GM23338 (cell line): ENCODE results near the gene RANBP1. TPM values are rescaled to one million over a fixed set of nuclear protein-coding genes. Genes with fewer than 3 reads are reported as not detected.

Experiments
- ATAC-seq: fragments of 200-7000 bp; cut with Tn5 transposase; 3 replicates; pipeline ENCODE4 v1.9.1; 2020
- DNase-seq: peaks from one replicate; pipeline ENCODE4 v3.0.0-alpha.2; 2015; ENCODE audit warnings: low spot score
- H2AFZ ChIP-seq: fragments of 200-600 bp; sonication (generic); 2 replicates; pipeline ENCODE4 v1.8.0; 2016; ENCODE audit warnings: antibody characterized with exemption, mild to moderate bottlenecking, moderate library complexity
- H3F3A ChIP-seq: fragments of 200-600 bp; sonication (generic); replicated peaks from 2 replicates; pipeline ENCODE4 v1.8.0; 2017; ENCODE audit warnings: antibody characterized with exemption, mixed run types, low read depth
- H3K27ac ChIP-seq: fragments of 200-600 bp; sonication (generic); 2 replicates; pipeline ENCODE4 v1.6.1; 2016; ENCODE audit warnings: low read depth
- H3K27me3 ChIP-seq: fragments of 200-600 bp; sonication (generic); 2 replicates; pipeline ENCODE4 v1.8.0; 2016; ENCODE audit warnings: mild to moderate bottlenecking, mixed run types, moderate library complexity; ENCODE audit not compliant: insufficient read depth
- H3K36me3 ChIP-seq: fragments of 200-600 bp; sonication (generic); 2 replicates; pipeline ENCODE4 v1.8.0; 2016; ENCODE audit warnings: mild to moderate bottlenecking; ENCODE audit not compliant: insufficient read depth
- H3K4me1 ChIP-seq: fragments of 200-600 bp; sonication (generic); 2 replicates; pipeline ENCODE4 v1.8.0; 2016; ENCODE audit warnings: mild to moderate bottlenecking, moderate library complexity; ENCODE audit not compliant: insufficient read depth
- H3K4me2 ChIP-seq: fragments of 200-600 bp; sonication (generic); 2 replicates; pipeline ENCODE4 v1.7.1; 2017; ENCODE audit warnings: mixed run types
- H3K4me3 ChIP-seq: fragments of 200-600 bp; sonication (generic); 2 replicates; pipeline ENCODE4 v1.6.1; 2016; ENCODE audit warnings: mixed run types
- H3K79me2 ChIP-seq: fragments of 200-600 bp; sonication (generic); replicated peaks from 2 replicates; pipeline ENCODE4 v1.8.0; 2017; ENCODE audit warnings: mild to moderate bottlenecking; ENCODE audit not compliant: insufficient read depth
- H3K9me2 ChIP-seq: fragments of 200-600 bp; sonication (generic); 2 replicates; pipeline ENCODE4 v1.8.0; 2017; ENCODE audit not compliant: insufficient read depth
- H4K20me1 ChIP-seq: fragments of 200-600 bp; sonication (generic); replicated peaks from 2 replicates; pipeline ENCODE4 v1.8.0; 2017; ENCODE audit warnings: mild to moderate bottlenecking; ENCODE audit not compliant: insufficient read depth
- H3K27ac Mint-ChIP-seq: 2 replicates; pipeline ENCODE4 v1.8.0; 2020; ENCODE audit warnings: inconsistent platforms, mild to moderate bottlenecking, moderate library complexity, mixed read lengths
- H3K27me3 Mint-ChIP-seq: 3 replicates; pipeline ENCODE4 v1.8.0; 2022; ENCODE audit warnings: low read depth, mild to moderate bottlenecking, moderate library complexity, mixed read lengths, inconsistent platforms; ENCODE audit not compliant: insufficient read depth, poor library complexity
- H3K36me3 Mint-ChIP-seq: 3 replicates; pipeline ENCODE4 v1.8.0; 2021; ENCODE audit warnings: low read depth, mild to moderate bottlenecking, inconsistent platforms, moderate library complexity, mixed read lengths
- H3K4me1 Mint-ChIP-seq: 3 replicates; pipeline ENCODE4 v1.8.0; 2020; ENCODE audit warnings: mild to moderate bottlenecking, inconsistent platforms, mixed read lengths
- H3K4me3 Mint-ChIP-seq: 3 replicates; pipeline ENCODE4 v1.8.0; 2021; ENCODE audit warnings: moderate library complexity, mild to moderate bottlenecking, inconsistent platforms, mixed read lengths
- H3K9me3 Mint-ChIP-seq: 3 replicates; pipeline ENCODE4 v1.8.0; 2020; ENCODE audit warnings: moderate library complexity, mild to moderate bottlenecking, inconsistent platforms, mixed read lengths
- EZH2 ChIP-seq: fragments of 200-600 bp; sonication (generic); IDR thresholded peaks from one replicate; pipeline ENCODE4 v1.8.0; 2017; ENCODE audit warnings: antibody characterized with exemption, mild to moderate bottlenecking, low read depth; ENCODE audit not compliant: unreplicated experiment
- EZH2phosphoT487 ChIP-seq: fragments of 200-600 bp; sonication (generic); IDR thresholded peaks from one replicate; pipeline ENCODE4 v1.8.1; 2018; ENCODE audit warnings: antibody characterized with exemption; ENCODE audit not compliant: unreplicated experiment
- NANOG ChIP-seq: IDR thresholded peaks from 2 replicates; pipeline ENCODE4 v1.6.1; 2016; ENCODE audit warnings: antibody characterized with exemption, borderline replicate concordance
- POLR2AphosphoS5 ChIP-seq: IDR thresholded peaks from 2 replicates; pipeline ENCODE4 v1.6.1; 2016; ENCODE audit warnings: antibody characterized with exemption, low read depth
- REST ChIP-seq: IDR thresholded peaks from one replicate; pipeline ENCODE4 v1.6.1; 2018; ENCODE audit warnings: antibody characterized with exemption; ENCODE audit not compliant: unreplicated experiment
- STAT1 ChIP-seq: IDR thresholded peaks from one replicate; pipeline ENCODE4 v1.6.1; 2016; ENCODE audit warnings: antibody characterized with exemption; ENCODE audit not compliant: unreplicated experiment
- ZNF114 ChIP-seq: fragments of 250-450 bp; sonication (Bioruptor Pico); IDR thresholded peaks from 2 replicates; pipeline ENCODE4 v1.5.0; 2020; ENCODE audit warnings: mild to moderate bottlenecking, moderate library complexity
- ZNF331 ChIP-seq: fragments of 250-450 bp; sonication (Bioruptor Pico); IDR thresholded peaks from 2 replicates; pipeline ENCODE4 v1.5.0; 2020; ENCODE audit warnings: low read depth, mild to moderate bottlenecking, moderate library complexity
- polyA plus RNA-seq: library from polyadenylated mRNA; unstranded; fragments of >200 nt; fragmentation: Nextera tagmentation; extraction: Ambion mirVana; gene quantifications from 2 replicates; pipeline ENCODE4 v1.2.1, GENCODE V29; 2016
- total RNA-seq: library from RNA; depleted of rRNA; stranded (reverse); fragments of >200 nt; shearing (Covaris generic); gene quantifications from 2 replicates; pipeline ENCODE4 v1.2.3, GENCODE V29; 2014
- TF ChIP-seq, protein P1 (sequence below), 2 experiments: fragments of 200-600 bp in 1 of 2; sonication (generic) in 1 of 2; conservative IDR thresholded peaks; 2 replicates each; pipeline versions ENCODE4 v1.5.1 to v1.6.1; 2016 to 2017; ENCODE audit warnings: antibody characterized with exemption in 2 of 2, low read depth in 2 of 2, mild to moderate bottlenecking in 2 of 2, moderate library complexity in 1 of 2

The RANBP1 gene
- total and polyA plus RNA-seq, 2 experiments from 2014 or later: 1,014 to 1,206 TPM

DNA sequence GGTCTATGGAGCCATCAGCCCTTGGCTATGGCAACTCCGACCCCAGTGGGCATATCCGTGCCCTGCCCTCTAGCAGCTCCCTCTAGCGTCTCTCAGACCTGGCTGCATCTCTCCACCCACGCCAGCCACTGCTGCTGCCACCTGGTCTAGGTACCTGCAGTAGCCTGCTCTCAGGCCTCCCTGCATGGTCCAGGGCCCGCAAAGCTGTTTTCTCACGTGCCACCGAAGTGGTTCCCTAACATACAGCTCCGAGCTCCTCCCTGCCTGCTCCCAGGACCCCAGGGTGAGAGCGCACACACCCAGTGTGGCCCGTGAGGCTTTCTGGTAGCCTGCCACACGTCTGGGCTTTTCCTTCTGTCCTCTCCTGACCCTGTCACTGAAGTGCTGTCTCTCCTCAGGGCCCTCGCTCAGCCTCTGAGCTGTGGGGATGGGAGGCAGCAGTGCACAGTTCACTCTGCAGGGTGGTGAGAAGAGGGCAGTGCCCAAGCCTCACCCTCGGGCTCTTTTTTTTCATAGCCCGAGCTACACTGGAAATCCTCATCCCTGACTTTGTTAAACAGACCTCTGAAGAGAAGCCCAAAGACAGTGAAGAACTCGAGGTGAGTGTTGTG, 21.6 kb upstream of the RANBP1 start:
- Mint-ChIP-seq H3K4me1 (no peaks in the 10 kb centered on the region; the same call in 1 of the 3 replicates), H3K9me3 (no peaks in the 10 kb centered on the region), H3K27me3 (peaks cover 8% of the 10 kb centered on the region), H3K4me3 (no peak overlapping the region), H3K27ac (no peak overlapping the region), H3K36me3 (peaks cover 99% of the 10 kb centered on the region)
- Histone ChIP-seq H3K4me2 (no peak overlapping the region), H2AFZ (no peak overlapping the region), H4K20me1 (peaks cover 34% of the 10 kb centered on the region), H3K79me2 (peaks cover 38% of the 10 kb centered on the region), H3K9me2 (no peaks in the 10 kb centered on the region), H3K4me3 (no peak overlapping the region), H3K36me3 (peaks cover 57% of the 10 kb centered on the region), H3K27ac (no peak overlapping the region), H3K27me3 (no peaks in the 10 kb centered on the region), H3K4me1 (no peaks in the 10 kb centered on the region), H3F3A (peaks cover 16% of the 10 kb centered on the region)
- no peak for DNase-seq
- TF ChIP-seq, protein P1, sequence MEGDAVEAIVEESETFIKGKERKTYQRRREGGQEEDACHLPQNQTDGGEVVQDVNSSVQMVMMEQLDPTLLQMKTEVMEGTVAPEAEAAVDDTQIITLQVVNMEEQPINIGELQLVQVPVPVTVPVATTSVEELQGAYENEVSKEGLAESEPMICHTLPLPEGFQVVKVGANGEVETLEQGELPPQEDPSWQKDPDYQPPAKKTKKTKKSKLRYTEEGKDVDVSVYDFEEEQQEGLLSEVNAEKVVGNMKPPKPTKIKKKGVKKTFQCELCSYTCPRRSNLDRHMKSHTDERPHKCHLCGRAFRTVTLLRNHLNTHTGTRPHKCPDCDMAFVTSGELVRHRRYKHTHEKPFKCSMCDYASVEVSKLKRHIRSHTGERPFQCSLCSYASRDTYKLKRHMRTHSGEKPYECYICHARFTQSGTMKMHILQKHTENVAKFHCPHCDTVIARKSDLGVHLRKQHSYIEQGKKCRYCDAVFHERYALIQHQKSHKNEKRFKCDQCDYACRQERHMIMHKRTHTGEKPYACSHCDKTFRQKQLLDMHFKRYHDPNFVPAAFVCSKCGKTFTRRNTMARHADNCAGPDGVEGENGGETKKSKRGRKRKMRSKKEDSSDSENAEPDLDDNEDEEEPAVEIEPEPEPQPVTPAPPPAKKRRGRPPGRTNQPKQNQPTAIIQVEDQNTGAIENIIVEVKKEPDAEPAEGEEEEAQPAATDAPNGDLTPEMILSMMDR (conservative IDR thresholded peaks at IDR 0.05; ENCODE audit: low read depth in 2 of 2): peak in 1 of 2 experiments; percentile 15; a peak in 1 of 4 replicates
- no peak for TF ChIP-seq POLR2AphosphoS5
- ATAC-seq: peak; percentile 51; the same call in 2 of the 3 replicates

GRCh38 chr22:20095521-20095920, 20.4 kb upstream of the RANBP1 start:
- no peaks in the 10 kb centered on the region for H3K4me1 ChIP-seq
- TF ChIP-seq ZNF114 (no peak), NANOG (no peak), EZH2 (no peak), EZH2phosphoT487 (no peak)
- DNase-seq (no peak), ATAC-seq (no peak)
- Mint-ChIP-seq H3K4me1 (peaks cover 9% of the 10 kb centered on the region), H3K27me3 (peaks cover 11% of the 10 kb centered on the region), H3K36me3 (peaks cover 99% of the 10 kb centered on the region), H3K4me3 (no peak overlapping the region), H3K27ac (no peak overlapping the region), H3K9me3 (no peaks in the 10 kb centered on the region)
- peaks cover 20% of the 10 kb centered on the region for H3F3A ChIP-seq
- H2AFZ ChIP-seq: no peak overlapping the region
- H3K79me2 ChIP-seq: peaks cover 49% of the 10 kb centered on the region
- no peak overlapping the region for H3K27ac ChIP-seq
- no peak overlapping the region for H3K4me3 ChIP-seq
- H3K27me3 ChIP-seq: no peaks in the 10 kb centered on the region
- H3K4me2 ChIP-seq: no peak overlapping the region
- peaks cover 43% of the 10 kb centered on the region for H4K20me1 ChIP-seq
- no peaks in the 10 kb centered on the region for H3K9me2 ChIP-seq
- peaks cover 47% of the 10 kb centered on the region for H3K36me3 ChIP-seq

- peaks cover 17% of the 10 kb centered on the region for H3K4me1 Mint-ChIP-seq
- ATAC-seq (no peak), DNase-seq (no peak)
- peaks cover 9% of the 10 kb centered on the region for H3K27me3 Mint-ChIP-seq
- H3K36me3 ChIP-seq: peaks cover 40% of the 10 kb centered on the region
- H3K79me2 ChIP-seq: peaks cover 57% of the 10 kb centered on the region
- no peak overlapping the region for H3K4me3 ChIP-seq
- H3F3A ChIP-seq: peaks cover 12% of the 10 kb centered on the region; the same call in 1 of the 2 replicates
- peaks cover 98% of the 10 kb centered on the region for H3K36me3 Mint-ChIP-seq
- H3K27ac ChIP-seq: no peak overlapping the region
- H3K27me3 ChIP-seq: no peaks in the 10 kb centered on the region
- no peak overlapping the region for H3K4me3 Mint-ChIP-seq
- peaks cover 39% of the 10 kb centered on the region for H4K20me1 ChIP-seq
- no peak overlapping the region for H3K4me2 ChIP-seq
- no peak overlapping the region for H3K27ac Mint-ChIP-seq
- H2AFZ ChIP-seq: no peak overlapping the region
- H3K4me1 ChIP-seq: no peaks in the 10 kb centered on the region; the same call in 1 of the 2 replicates
- no peaks in the 10 kb centered on the region for H3K9me3 Mint-ChIP-seq
- no peaks in the 10 kb centered on the region for H3K9me2 ChIP-seq
- TF ChIP-seq ZNF331 (CRISPR knock-in tag) (no peak), REST (no peak), STAT1 (no peak)
These were observed 19.1 kb upstream of the RANBP1 start for GRCh38 chr22:20096574-20097420.
